Measurements from ENCODE around the gene ZNF330. TPM values are rescaled to one million over a fixed set of nuclear protein-coding genes. Genes with fewer than 3 reads are reported as not detected.

The ZNF330 gene
- total and polyA plus RNA-seq, 9 donors = 11.9 to 41.8 (median 34.5) TPM

DNA sequence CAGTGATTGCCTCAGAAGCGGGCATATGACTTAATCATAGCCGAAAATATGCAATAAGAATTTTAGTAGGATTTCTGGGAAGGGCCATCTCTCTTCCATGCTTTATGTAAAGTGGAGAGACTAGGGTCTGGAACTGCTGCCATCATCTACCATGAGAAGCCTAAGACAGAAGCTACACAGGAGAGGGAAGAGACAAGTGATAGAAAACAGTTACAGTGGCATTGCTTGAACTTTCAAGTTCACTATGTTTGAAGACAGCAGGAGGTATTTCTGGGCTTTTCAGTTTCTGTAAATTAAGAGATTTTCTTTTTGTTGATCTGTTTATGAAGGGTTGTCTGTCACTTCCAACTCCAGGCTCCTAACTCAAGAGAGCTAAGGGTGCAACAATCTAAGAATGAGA, 62.5 kb downstream of the ZNF330 start:
- no peak overlapping the region for H3K4me3 ChIP-seq
- H3K27me3 ChIP-seq = no peaks in the 10 kb centered on the region
- H3K4me1 ChIP-seq (ENCODE audit: insufficient read depth) = no peaks in the 10 kb centered on the region
- no peak for DNase-seq
- WGBS, 3 donors = 96 to 97% (median 96%) methylated on average over 2 of the region's 2 CpGs
- no peaks in the 10 kb centered on the region for H3K36me3 ChIP-seq
- intact Hi-C loops (cut with DNase I) = no loop called here
- no peaks in the 10 kb centered on the region for H3K9me3 ChIP-seq
- no peak overlapping the region for H3K27ac ChIP-seq
- TF ChIP-seq EP300 (IDR thresholded peaks at IDR 0.05) = no peak
- no peak for TF ChIP-seq CTCF (IDR thresholded peaks at IDR 0.05)
- no peak for TF ChIP-seq POLR2A (IDR thresholded peaks at IDR 0.05)

GRCh38 chr4:141283563-141283962, 62.9 kb downstream of the ZNF330 start:
- intact Hi-C loops (cut with DNase I) = no loop called here
- TF ChIP-seq CTCF (IDR thresholded peaks at IDR 0.05) = no peak
- TF ChIP-seq POLR2A (IDR thresholded peaks at IDR 0.05) = no peak

More at GRCh38 chr4:141283563-141283962, 62.9 kb downstream of the ZNF330 start:
- H3K27ac ChIP-seq = no peak overlapping the region
- no peaks in the 10 kb centered on the region for H3K9me3 ChIP-seq
- H3K27me3 ChIP-seq = no peaks in the 10 kb centered on the region
- no peak overlapping the region for H3K4me3 ChIP-seq
- WGBS, 3 donors = 87 to 89% (median 88%) methylated on average over 2 of the region's 2 CpGs
- DNase-seq = no peak
- no peaks in the 10 kb centered on the region for H3K4me1 ChIP-seq (ENCODE audit: insufficient read depth)
- no peaks in the 10 kb centered on the region for H3K36me3 ChIP-seq

Other genes starting within 250 kb of the ZNF330 start
- gene RNF150, start 87.4 kb upstream of the ZNF330 start, total RNA-seq = 10 to 100 TPM; 14.7 to 43.2 (median 34.5) TPM
- 10 to 100 TPM in 1 of 2 donors, 1 to 10 TPM in 1; 7.6 to 20.7 TPM for gene RNF150, start 87.4 kb upstream of the ZNF330 start, polyA plus RNA-seq